IMR-90 (cell line): Measurements from ENCODE around the gene SH3TC1. TPM values are rescaled to one million over a fixed set of nuclear protein-coding genes. Genes with fewer than 3 reads are reported as not detected.

Experiments
- ATAC-seq: fragments of 200-7000 bp; cut with Tn5 transposase; 2 replicates; pipeline ENCODE4 v1.9.1; 2020; ENCODE audit warnings: low read depth, mild to moderate bottlenecking, moderate library complexity
- BruUV-seq: library from RNA; stranded (reverse); fragments of 400-500 nt; replicated peaks from 2 replicates; lab custom pipeline; 2021; lab: Mats Ljungman, UMichigan
- CTCF ChIA-PET: fragments of 300-600 bp; formaldehyde crosslinking; extraction: SDS; loops from one replicate; lab custom pipeline; 2021; ENCODE audit warnings: antibody characterized with exemption; lab: Yijun Ruan, JAX
- POLR2A ChIA-PET: fragments of 300-600 bp; sonication (Branson Sonifier 250); formaldehyde crosslinking; loops from one replicate; lab custom pipeline; 2022; ENCODE audit warnings: antibody characterized with exemption; ENCODE audit not compliant: unreplicated experiment; lab: Charles Lee
- DNase-seq: peaks from one replicate; pipeline ENCODE4 v3.0.0; 2013
- H2AFZ ChIP-seq: replicated peaks from 2 replicates; pipeline ENCODE3; 2013; ENCODE audit warnings: low read length, mild to moderate bottlenecking; ENCODE audit not compliant: poor library complexity
- H2AK5ac ChIP-seq: 2 replicates; pipeline ENCODE4 v1.6.1; 2013; ENCODE audit warnings: low read depth, low read length, inconsistent platforms
- H2AK9ac ChIP-seq: replicated peaks from 2 replicates; pipeline ENCODE3; 2013; ENCODE audit warnings: mild to moderate bottlenecking, low read depth, low read length, moderate library complexity; ENCODE audit not compliant: poor library complexity
- H2BK120ac ChIP-seq: 2 replicates; pipeline ENCODE4 v1.6.1; 2013; ENCODE audit warnings: low read depth, low read length, inconsistent platforms
- H2BK15ac ChIP-seq: 3 replicates; pipeline ENCODE4 v1.6.1; 2013; ENCODE audit warnings: low read depth, low read length, inconsistent platforms
- H2BK20ac ChIP-seq: 2 replicates; pipeline ENCODE4 v1.6.1; 2013; ENCODE audit warnings: low read depth, mild to moderate bottlenecking, inconsistent platforms, low read length, moderate library complexity
- H2BK5ac ChIP-seq: 2 replicates; pipeline ENCODE4 v1.6.1; 2013; ENCODE audit warnings: mild to moderate bottlenecking, low read depth, low read length, inconsistent platforms; ENCODE audit not compliant: poor library complexity, severe bottlenecking
- H3K14ac ChIP-seq: replicated peaks from 2 replicates; pipeline ENCODE4 v1.6.1; 2013; ENCODE audit warnings: low read depth, low read length, inconsistent platforms
- H3K18ac ChIP-seq: 2 replicates; pipeline ENCODE4 v1.6.1; 2013; ENCODE audit warnings: low read depth, low read length, control low read depth
- H3K23ac ChIP-seq: 2 replicates; pipeline ENCODE4 v1.6.1; 2013; ENCODE audit warnings: low read depth, low read length, inconsistent platforms
- H3K27ac ChIP-seq: 2 replicates; pipeline ENCODE4 v1.5.1; 2013; ENCODE audit warnings: mild to moderate bottlenecking, control low read depth, low read length; ENCODE audit not compliant: insufficient read depth
- H3K27me3 ChIP-seq: 2 replicates; pipeline ENCODE4 v1.6.1; 2013; ENCODE audit warnings: low read length; ENCODE audit not compliant: control insufficient read depth, insufficient read depth
- H3K36me3 ChIP-seq: 2 replicates; pipeline ENCODE4 v1.6.1; 2013; ENCODE audit warnings: low read length, mixed read lengths; ENCODE audit not compliant: control insufficient read depth, insufficient read depth
- H3K4ac ChIP-seq: 2 replicates; pipeline ENCODE4 v1.6.1; 2013; ENCODE audit warnings: low read depth, low read length, inconsistent platforms
- H3K4me1 ChIP-seq: 2 replicates; pipeline ENCODE4 v1.6.1; 2013; ENCODE audit warnings: low read length, mixed read lengths; ENCODE audit not compliant: control insufficient read depth, insufficient read depth
- H3K4me2 ChIP-seq: 2 replicates; pipeline ENCODE4 v1.6.1; 2013; ENCODE audit warnings: low read depth, mild to moderate bottlenecking, control low read depth, low read length, moderate library complexity
- H3K4me3 ChIP-seq: 2 replicates; pipeline ENCODE4 v1.5.1; 2013; ENCODE audit warnings: low read depth, mild to moderate bottlenecking, control low read depth, low read length, moderate library complexity; ENCODE audit not compliant: insufficient read depth
- H3K56ac ChIP-seq: 2 replicates; pipeline ENCODE4 v1.6.1; 2013; ENCODE audit warnings: low read length, inconsistent platforms; ENCODE audit not compliant: insufficient read depth; ENCODE audit errors: extremely low read depth
- H3K79me1 ChIP-seq, 2 experiments: 2 replicates each; pipeline ENCODE4 v1.6.1; 2013; ENCODE audit warnings: low read length in 2 of 2, inconsistent platforms in 1 of 2, low read depth in 1 of 2
- H3K9ac ChIP-seq: 2 replicates; pipeline ENCODE4 v1.6.1; 2013; ENCODE audit warnings: low read depth, low read length, control low read depth
- H3K9me1 ChIP-seq: 2 replicates; pipeline ENCODE4 v1.6.1; 2013; ENCODE audit warnings: low read length, inconsistent platforms; ENCODE audit not compliant: insufficient read depth
- H3K9me3 ChIP-seq: 2 replicates; pipeline ENCODE4 v1.6.1; 2013; ENCODE audit warnings: low read length; ENCODE audit not compliant: control insufficient read depth, insufficient read depth
- H4K20me1 ChIP-seq: 2 replicates; pipeline ENCODE4 v1.6.1; 2013; ENCODE audit warnings: low read length, inconsistent platforms; ENCODE audit not compliant: insufficient read depth
- H4K5ac ChIP-seq: 2 replicates; pipeline ENCODE4 v1.6.1; 2013; ENCODE audit warnings: mild to moderate bottlenecking, low read depth, low read length, control low read depth
- H4K8ac ChIP-seq, 2 experiments: 2 replicates each; pipeline ENCODE4 v1.6.1; 2013; ENCODE audit warnings: low read depth in 2 of 2, low read length in 2 of 2, control low read depth in 1 of 2, inconsistent platforms in 1 of 2
- H4K91ac ChIP-seq: 2 replicates; pipeline ENCODE4 v1.6.1; 2013; ENCODE audit warnings: low read depth, low read length, inconsistent platforms; ENCODE audit not compliant: insufficient read depth
- BHLHE40 ChIP-seq: fragments of 150-350 bp; IDR thresholded peaks from 2 replicates; pipeline ENCODE4 v1.6.1; 2016; ENCODE audit warnings: mild to moderate bottlenecking, low read depth, low read length
- CEBPB ChIP-seq: IDR thresholded peaks from 2 replicates; pipeline ENCODE4 v1.6.1; 2012; ENCODE audit warnings: low read depth, low read length, improper control_type of control experiment
- CHD1 ChIP-seq: IDR thresholded peaks from 2 replicates; pipeline ENCODE4 v1.6.1; 2012; ENCODE audit warnings: low read depth, low read length, improper control_type of control experiment
- FOS ChIP-seq: fragments of 150-350 bp; IDR thresholded peaks from 2 replicates; pipeline ENCODE4 v1.6.1; 2016; ENCODE audit warnings: low read depth, low read length
- MAFK ChIP-seq: IDR thresholded peaks from 2 replicates; pipeline ENCODE4 v1.6.1; 2012; ENCODE audit warnings: low read depth, low read length, improper control_type of control experiment
- MAZ ChIP-seq: IDR thresholded peaks from 2 replicates; pipeline ENCODE4 v1.6.1; 2012; ENCODE audit warnings: low read depth, mild to moderate bottlenecking, low read length, improper control_type of control experiment, moderate library complexity, borderline replicate concordance
- MXI1 ChIP-seq: IDR thresholded peaks from 2 replicates; pipeline ENCODE4 v1.6.1; 2012; ENCODE audit warnings: low read depth, mild to moderate bottlenecking, low read length, moderate library complexity, borderline replicate concordance
- NFE2L2 ChIP-seq: fragments of 150-350 bp; IDR thresholded peaks from 2 replicates; pipeline ENCODE4 v1.6.1; 2016; ENCODE audit warnings: low read depth, mild to moderate bottlenecking, low read length
- POLR2A ChIP-seq: IDR thresholded peaks from 2 replicates; pipeline ENCODE4 v1.6.1; 2012; ENCODE audit warnings: mild to moderate bottlenecking, low read depth, low read length
- RAD21 ChIP-seq: IDR thresholded peaks from 2 replicates; pipeline ENCODE4 v1.6.1; 2012; ENCODE audit warnings: low read length, improper control_type of control experiment
- RFX5 ChIP-seq: IDR thresholded peaks from 2 replicates; pipeline ENCODE4 v1.8.0; 2012; ENCODE audit warnings: low read depth, mild to moderate bottlenecking, low read length, moderate library complexity
- SMC3 ChIP-seq: fragments of 150-350 bp; IDR thresholded peaks from 2 replicates; pipeline ENCODE4 v1.6.1; 2016; ENCODE audit warnings: low read depth, mild to moderate bottlenecking, antibody characterized with exemption, low read length, moderate library complexity
- WGBS, 2 experiments: methylation state at CpG; one replicate each; pipeline versions ENCODE4 v1.1.5 to v1.1.7; 2013; ENCODE audit warnings: missing lambda C conversion rate in 2 of 2; ENCODE audit not compliant: insufficient read length in 1 of 2; ENCODE audit errors: extremely low coverage in 2 of 2; 5-methylcytosine and 5-hydroxymethylcytosine counted together
- dilution Hi-C: fragments of 300-500 bp; cut with HindIII; formaldehyde crosslinking; loops from one replicate; pipeline ENCODE4 v1.14.3; 2018; ENCODE audit warnings: low sequenced_read_pairs; ENCODE audit not compliant: unreplicated experiment
- in situ Hi-C: fragments of 300-500 bp; cut with MboI; formaldehyde crosslinking; loops from 3 replicates; pipeline ENCODE4 v1.14.3; 2019; ENCODE audit warnings: low sequenced_read_pairs, inconsistent platforms, mixed read lengths
- intact Hi-C: fragments of 100-400 bp; cut with micrococcal nuclease; formaldehyde crosslinking; loops from 2 replicates; pipeline ENCODE4 v1.10.0; 2022
- polyA plus RNA-seq, 3 experiments: library from polyadenylated mRNA; depleted of rRNA; stranded (reverse); fragments of >200 nt; gene quantifications; 2 replicates each; pipeline ENCODE4 v1.2.3, GENCODE V29; 2012; ENCODE audit warnings: low replicate concordance in 1 of 3
- total RNA-seq: library from RNA; depleted of rRNA; stranded (reverse); fragments of >200 nt; gene quantifications from 2 replicates; pipeline ENCODE4 v1.2.3, GENCODE V29; 2012
- TF ChIP-seq, protein P1 (sequence below): conservative IDR thresholded peaks from 2 replicates; pipeline ENCODE4 v1.5.1; 2012; ENCODE audit warnings: mild to moderate bottlenecking, low read depth, low read length, improper control_type of control experiment
- TF ChIP-seq, protein P2 (sequence below): fragments of 150-350 bp; IDR thresholded peaks from 2 replicates; pipeline ENCODE4 v1.6.1; 2017; ENCODE audit warnings: mild to moderate bottlenecking, antibody characterized with exemption, low read length, low read depth

Gene SH3TC1
- total and polyA plus RNA-seq, 2 of the 4 experiments (the other 2 are of a cell fraction) = 1.6 to 2.2 TPM

DNA sequence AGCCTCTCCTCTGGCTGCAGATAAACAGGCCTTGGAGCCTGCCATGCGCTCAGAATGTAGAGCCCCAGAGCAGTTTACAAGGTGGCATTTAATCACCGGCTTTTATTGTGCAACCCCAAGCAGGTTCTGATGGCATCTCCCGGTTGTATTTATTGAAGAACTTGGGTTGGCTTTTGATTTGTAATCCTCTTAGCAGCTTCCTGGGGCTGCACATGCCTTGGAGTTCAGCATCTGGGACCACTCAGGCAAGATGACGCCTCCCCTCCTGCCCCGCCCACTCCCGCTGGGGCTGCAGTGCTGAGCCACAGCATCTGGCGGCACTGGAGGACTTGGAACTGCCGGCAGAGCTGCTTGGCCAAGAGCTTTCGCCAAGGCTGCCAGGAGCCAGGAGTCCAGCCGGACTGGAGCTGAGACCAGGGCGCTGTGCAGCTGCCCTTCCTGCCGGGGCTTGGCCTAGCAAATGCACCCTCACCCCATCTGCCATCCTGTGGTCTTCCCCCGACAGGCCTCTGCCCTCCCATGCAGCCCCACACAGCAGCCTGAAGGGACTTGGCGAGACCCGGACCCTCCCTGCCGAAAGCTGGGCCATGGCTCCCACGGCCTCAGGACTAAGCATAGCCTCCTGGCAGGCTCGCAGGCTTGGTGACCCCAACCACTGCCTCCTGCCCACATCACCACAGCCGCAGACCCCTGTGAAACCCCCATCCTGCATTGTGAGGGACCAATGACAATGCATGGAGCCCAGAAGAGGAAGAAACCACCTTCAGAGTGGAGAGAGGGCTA is 75.9 kb downstream of the SH3TC1 start:
- Histone ChIP-seq H3K36me3 (no peaks in the 10 kb centered on the region), H4K5ac (no peak overlapping the region), H2BK120ac (peak overlapping the region; percentile 74), H2AK5ac (peak overlapping the region; percentile 92), H3K4me1 (peaks cover 41% of the 10 kb centered on the region), H2AFZ (peak overlapping the region; percentile 85), H3K56ac (no peak overlapping the region), H4K91ac (peak overlapping the region; percentile 73; the same call in 1 of the 2 replicates), H2BK15ac (peak overlapping the region; percentile 65; the same call in 1 of the 3 replicates), H3K4me3 (no peak overlapping the region), H3K4me2 (no peak overlapping the region; the same call in 1 of the 2 replicates), H3K9ac (no peak overlapping the region), H3K27me3 (peaks cover 9% of the 10 kb centered on the region), H3K79me1 (peaks cover 4 to 42% of the 10 kb centered on the region in 2 experiments; a peak in 3 of 4 replicates), H3K9me3 (no peaks in the 10 kb centered on the region), H3K9me1 (peaks cover 9% of the 10 kb centered on the region), H2BK5ac (peak overlapping the region; percentile 2), H3K23ac (no peak overlapping the region), H3K4ac (peak overlapping the region; percentile 72), H2AK9ac (peak overlapping the region; percentile 79), H4K20me1 (peaks cover 7% of the 10 kb centered on the region), H3K14ac (0 out of 2 replicates have a peak overlapping the region, but pooled peaks have one; percentile 16), H3K18ac (no peak overlapping the region; the same call in 1 of the 2 replicates), H2BK20ac (peak overlapping the region; percentile 60; the same call in 1 of the 2 replicates), H4K8ac (peak overlapping the region in 1 of 2 experiments; percentile 62; a peak in 2 of 4 replicates), H3K27ac (peak overlapping the region; percentile 36)
- ChIA-PET POLR2A (no interaction called here), CTCF (interaction anchor here (0.6 to 2.6 kb wide), 9 partner anchors 8 to 129 kb away, joined by 3 to 10 read pairs (median 3); no protein-coding TSS in a partner anchor)
- BruUV-seq = no TSS peak
- intact Hi-C loops (loop anchor here (1.0 to 5.0 kb wide), 3 partner anchors 77 to 128 kb away; no protein-coding TSS in a partner anchor), dilution Hi-C loops (no loop called here), in situ Hi-C loops (no loop called here)
- DNase-seq (peak; percentile 93), ATAC-seq (peak; percentile 77)
- 9% methylated on average over 3 of the region's 19 CpGs; no CpG with 5 or more reads in 1 of the 2 experiments for WGBS, 2 experiments
- TF ChIP-seq NFE2L2 = no peak
- peak; percentile 88; the same call in 1 of the 2 replicates for TF ChIP-seq MAZ
- TF ChIP-seq POLR2A = no peak
- TF ChIP-seq RAD21 = peak; percentile 90
- no peak for TF ChIP-seq CHD1
- TF ChIP-seq MAFK = no peak
- TF ChIP-seq, protein P1, sequence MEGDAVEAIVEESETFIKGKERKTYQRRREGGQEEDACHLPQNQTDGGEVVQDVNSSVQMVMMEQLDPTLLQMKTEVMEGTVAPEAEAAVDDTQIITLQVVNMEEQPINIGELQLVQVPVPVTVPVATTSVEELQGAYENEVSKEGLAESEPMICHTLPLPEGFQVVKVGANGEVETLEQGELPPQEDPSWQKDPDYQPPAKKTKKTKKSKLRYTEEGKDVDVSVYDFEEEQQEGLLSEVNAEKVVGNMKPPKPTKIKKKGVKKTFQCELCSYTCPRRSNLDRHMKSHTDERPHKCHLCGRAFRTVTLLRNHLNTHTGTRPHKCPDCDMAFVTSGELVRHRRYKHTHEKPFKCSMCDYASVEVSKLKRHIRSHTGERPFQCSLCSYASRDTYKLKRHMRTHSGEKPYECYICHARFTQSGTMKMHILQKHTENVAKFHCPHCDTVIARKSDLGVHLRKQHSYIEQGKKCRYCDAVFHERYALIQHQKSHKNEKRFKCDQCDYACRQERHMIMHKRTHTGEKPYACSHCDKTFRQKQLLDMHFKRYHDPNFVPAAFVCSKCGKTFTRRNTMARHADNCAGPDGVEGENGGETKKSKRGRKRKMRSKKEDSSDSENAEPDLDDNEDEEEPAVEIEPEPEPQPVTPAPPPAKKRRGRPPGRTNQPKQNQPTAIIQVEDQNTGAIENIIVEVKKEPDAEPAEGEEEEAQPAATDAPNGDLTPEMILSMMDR = peak; percentile 76
- peak; percentile 79 for TF ChIP-seq SMC3
- no peak for TF ChIP-seq MXI1
- peak; percentile 84 for TF ChIP-seq CEBPB
- TF ChIP-seq BHLHE40 = peak; percentile 87
- TF ChIP-seq, protein P2, sequence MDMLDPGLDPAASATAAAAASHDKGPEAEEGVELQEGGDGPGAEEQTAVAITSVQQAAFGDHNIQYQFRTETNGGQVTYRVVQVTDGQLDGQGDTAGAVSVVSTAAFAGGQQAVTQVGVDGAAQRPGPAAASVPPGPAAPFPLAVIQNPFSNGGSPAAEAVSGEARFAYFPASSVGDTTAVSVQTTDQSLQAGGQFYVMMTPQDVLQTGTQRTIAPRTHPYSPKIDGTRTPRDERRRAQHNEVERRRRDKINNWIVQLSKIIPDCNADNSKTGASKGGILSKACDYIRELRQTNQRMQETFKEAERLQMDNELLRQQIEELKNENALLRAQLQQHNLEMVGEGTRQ = no peak; the same call in 1 of the 2 replicates
- TF ChIP-seq FOS = no peak
- no peak for TF ChIP-seq RFX5
